IPS DF 6.9 (cell line): ENCODE measurements around the gene OTOA.
"Not testable (repeated sequence)": the region's sequence is repeated elsewhere in the genome, so short reads cannot be mapped to it uniquely, and the experiment has no call there.

Source experiments
- DNase-seq: peaks from one replicate; pipeline ENCODE4 v3.0.0-alpha.2; 2013; ENCODE audit warnings: low read depth, low spot score
- H3K27ac ChIP-seq: one replicate; pipeline ENCODE4 v1.5.1; 2013; ENCODE audit warnings: low read length, control low read depth
- H3K27me3 ChIP-seq: 2 replicates; pipeline ENCODE4 v1.6.1; 2013; ENCODE audit warnings: mild to moderate bottlenecking, low read length; ENCODE audit not compliant: control insufficient read depth, insufficient read depth
- H3K36me3 ChIP-seq: 2 replicates; pipeline ENCODE4 v1.6.1; 2013; ENCODE audit warnings: low read length; ENCODE audit not compliant: control insufficient read depth, insufficient read depth
- H3K4me1 ChIP-seq: 2 replicates; pipeline ENCODE4 v1.6.1; 2013; ENCODE audit warnings: low read length; ENCODE audit not compliant: control insufficient read depth, insufficient read depth
- H3K4me3 ChIP-seq: 2 replicates; pipeline ENCODE4 v1.5.1; 2013; ENCODE audit warnings: mild to moderate bottlenecking, low read length
- H3K9me3 ChIP-seq: 2 replicates; pipeline ENCODE4 v1.6.1; 2013; ENCODE audit warnings: low read length, inconsistent platforms; ENCODE audit not compliant: control insufficient read depth, insufficient read depth
- WGBS: extraction: QIAGEN DNeasy Blood & Tissue Kit; methylation state at CpG from one replicate; pipeline ENCODE4 v1.1.7; 2013; ENCODE audit warnings: mixed read lengths, missing lambda C conversion rate; ENCODE audit not compliant: insufficient read length, insufficient coverage; 5-methylcytosine and 5-hydroxymethylcytosine counted together

The OTOA gene

DNA sequence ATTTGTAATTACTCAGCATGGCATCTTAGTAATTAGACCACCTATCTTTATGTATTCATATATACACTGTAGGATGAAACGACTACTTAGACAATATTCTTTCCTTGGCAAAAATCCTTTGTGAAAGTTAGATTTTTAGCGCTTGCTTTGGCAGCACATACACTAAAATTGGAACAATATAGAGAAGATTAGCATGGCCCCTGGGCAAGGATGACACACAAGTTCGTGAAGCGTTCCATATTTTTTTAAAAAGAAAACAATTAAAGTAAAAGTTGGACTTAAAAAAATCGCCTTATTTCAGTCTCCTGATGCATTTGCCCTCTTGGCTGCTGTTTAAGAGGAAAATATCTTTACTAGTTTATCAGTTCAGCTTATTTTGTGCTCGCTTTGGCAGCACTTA lies 21.9 kb upstream of the OTOA start:
- Histone ChIP-seq H3K27ac (no peak overlapping the region), H3K27me3 (no peaks in the 10 kb centered on the region), H3K36me3 (no peaks in the 10 kb centered on the region), H3K4me3 (no peak overlapping the region), H3K4me1 (no peaks in the 10 kb centered on the region), H3K9me3 (no peaks in the 10 kb centered on the region)
- no peak for DNase-seq
- WGBS: no CpG with 5 or more reads among the region's 6 CpGs

DNA sequence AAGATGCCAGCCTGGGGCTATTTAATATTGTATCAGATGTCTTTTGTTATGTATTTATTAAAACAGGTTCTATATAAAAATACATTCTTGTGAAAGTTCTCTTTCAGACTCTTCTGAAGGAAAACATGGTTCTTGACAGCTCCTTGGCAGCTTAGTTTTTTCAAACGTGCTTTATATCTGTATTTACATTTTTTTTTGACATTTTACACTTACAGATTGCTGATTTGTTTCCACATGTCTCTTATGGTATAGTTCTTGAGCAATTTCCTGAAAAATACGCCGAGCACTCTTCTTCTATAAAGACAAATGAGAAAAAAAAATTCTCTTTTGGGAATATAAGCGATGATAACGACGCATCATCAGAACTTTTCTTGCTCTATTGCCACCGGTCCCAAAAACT lies 20.9 kb upstream of the OTOA start:
- Histone ChIP-seq H3K27ac (no peak overlapping the region), H3K27me3 (no peaks in the 10 kb centered on the region), H3K9me3 (no peaks in the 10 kb centered on the region), H3K36me3 (no peaks in the 10 kb centered on the region), H3K4me3 (no peak overlapping the region), H3K4me1 (no peaks in the 10 kb centered on the region)
- DNase-seq: no peak
- WGBS: 100% methylated on average over 1 of the region's 7 CpGs

DNA sequence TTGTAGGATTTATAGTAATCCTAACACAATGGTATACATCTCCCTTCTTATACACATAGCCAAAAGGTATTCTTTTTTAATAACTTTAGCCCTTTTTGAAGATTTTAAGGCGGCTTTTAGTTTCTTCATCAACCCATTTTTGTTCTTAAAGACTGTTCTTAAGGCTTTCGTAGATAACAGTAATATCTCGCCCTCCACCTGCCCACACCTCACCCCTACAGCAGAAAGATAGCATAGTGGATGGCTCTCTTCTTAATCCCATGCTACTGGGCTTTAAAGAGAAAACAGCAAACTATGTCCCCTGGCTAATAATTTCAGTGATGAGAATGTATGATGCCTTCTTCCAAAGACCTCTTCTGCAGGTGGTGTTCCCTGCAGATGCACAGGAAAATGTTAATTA lies 20.0 kb upstream of the OTOA start:
- Histone ChIP-seq H3K36me3 (no peaks in the 10 kb centered on the region), H3K27me3 (no peaks in the 10 kb centered on the region), H3K9me3 (no peaks in the 10 kb centered on the region), H3K4me1 (no peaks in the 10 kb centered on the region), H3K4me3 (no peak overlapping the region), H3K27ac (no peak overlapping the region)
- DNase-seq: no peak
- no CpG with 5 or more reads among the region's 3 CpGs for WGBS

- WGBS: no CpG with 5 or more reads among the region's 4 CpGs
- no peak overlapping the region for H3K27ac ChIP-seq
- DNase-seq: no peak
- H3K4me1 ChIP-seq: no peaks in the 10 kb centered on the region
- no peaks in the 10 kb centered on the region for H3K9me3 ChIP-seq
- H3K4me3 ChIP-seq: no peak overlapping the region
- no peaks in the 10 kb centered on the region for H3K36me3 ChIP-seq
- no peaks in the 10 kb centered on the region for H3K27me3 ChIP-seq
Observed at GRCh38 chr16:21644674-21645073, 19.1 kb upstream of the OTOA start.

- WGBS: no CpG with 5 or more reads among the region's 9 CpGs
- Histone ChIP-seq H3K4me1 (no peaks in the 10 kb centered on the region), H3K4me3 (no peak overlapping the region), H3K27me3 (no peaks in the 10 kb centered on the region), H3K36me3 (no peaks in the 10 kb centered on the region), H3K27ac (no peak overlapping the region), H3K9me3 (no peaks in the 10 kb centered on the region)
- DNase-seq: no peak
Observed at GRCh38 chr16:21645261-21645721, 18.5 kb upstream of the OTOA start.

GRCh38 chr16:21646091-21646490 lies 17.7 kb upstream of the OTOA start:
- DNase-seq: no peak
- no peak overlapping the region for H3K4me3 ChIP-seq
- H3K27me3 ChIP-seq: no peaks in the 10 kb centered on the region
- WGBS: no CpG with 5 or more reads among the region's 5 CpGs
- no peaks in the 10 kb centered on the region for H3K9me3 ChIP-seq
- no peak overlapping the region for H3K27ac ChIP-seq
- no peaks in the 10 kb centered on the region for H3K4me1 ChIP-seq
- no peaks in the 10 kb centered on the region for H3K36me3 ChIP-seq

DNA sequence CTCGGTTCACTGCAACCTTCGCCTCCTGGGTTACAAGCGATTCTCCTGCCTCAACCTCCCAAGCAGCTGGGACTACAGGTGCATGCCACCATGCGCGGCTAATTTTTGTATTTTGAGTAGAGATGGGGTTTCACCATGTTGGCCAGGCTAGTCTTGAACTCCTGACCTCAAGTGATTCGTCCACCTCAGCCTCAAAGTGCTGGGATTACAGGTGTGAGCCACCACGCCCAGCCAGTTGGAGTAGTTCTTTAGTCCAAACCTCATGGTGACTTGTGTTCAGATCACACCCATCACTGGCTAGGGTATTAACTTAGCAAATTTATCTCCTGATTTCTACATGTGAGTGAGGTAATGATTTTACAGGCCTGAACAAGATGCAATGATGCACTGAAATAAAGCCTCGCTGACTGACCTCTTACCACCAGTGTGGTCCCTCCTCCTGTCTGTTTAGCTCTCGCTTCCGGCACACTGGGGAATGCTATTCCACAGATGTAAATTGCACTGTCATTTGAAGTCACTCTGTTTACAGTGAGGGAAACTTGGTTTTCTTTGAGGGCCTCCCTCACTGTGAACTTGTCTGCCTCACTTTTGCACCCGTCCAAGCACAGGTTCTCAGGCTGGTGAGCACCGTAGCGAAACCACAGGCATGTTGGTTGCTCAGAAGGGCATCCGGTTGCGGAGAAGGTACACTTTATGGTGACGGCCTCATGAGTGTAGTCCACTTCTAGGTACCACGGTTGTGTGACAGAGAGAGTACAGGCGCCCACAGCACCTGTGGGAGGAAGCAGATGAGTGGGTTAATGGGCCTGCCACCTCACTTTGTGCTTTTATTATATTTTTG lies 16.8 kb upstream of the OTOA start:
- no peaks in the 10 kb centered on the region for H3K9me3 ChIP-seq
- H3K36me3 ChIP-seq: no peaks in the 10 kb centered on the region
- no peaks in the 10 kb centered on the region for H3K27me3 ChIP-seq
- no peaks in the 10 kb centered on the region for H3K4me1 ChIP-seq
- no CpG with 5 or more reads among the region's 18 CpGs for WGBS
- no peak overlapping the region for H3K4me3 ChIP-seq
- no peak overlapping the region for H3K27ac ChIP-seq
- DNase-seq: no peak

- no peak for DNase-seq
- WGBS: no CpG with 5 or more reads among the region's 9 CpGs
Observed at GRCh38 chr16:21647562-21648164, 16.1 kb upstream of the OTOA start.

GRCh38 chr16:21649826-21650406 lies 13.9 kb upstream of the OTOA start:
- not testable (repeated sequence) for H3K27ac ChIP-seq, H3K27me3 ChIP-seq, H3K4me1 ChIP-seq, DNase-seq, H3K36me3 ChIP-seq, H3K9me3 ChIP-seq, H3K4me3 ChIP-seq
- no CpG with 5 or more reads among the region's 12 CpGs for WGBS

More at GRCh38 chr16:21647562-21648164, 16.1 kb upstream of the OTOA start:
- Histone ChIP-seq H3K27ac (no peak overlapping the region), H3K36me3 (no peaks in the 10 kb centered on the region), H3K4me1 (no peaks in the 10 kb centered on the region), H3K9me3 (no peaks in the 10 kb centered on the region), H3K27me3 (no peaks in the 10 kb centered on the region), H3K4me3 (no peak overlapping the region)

DNA sequence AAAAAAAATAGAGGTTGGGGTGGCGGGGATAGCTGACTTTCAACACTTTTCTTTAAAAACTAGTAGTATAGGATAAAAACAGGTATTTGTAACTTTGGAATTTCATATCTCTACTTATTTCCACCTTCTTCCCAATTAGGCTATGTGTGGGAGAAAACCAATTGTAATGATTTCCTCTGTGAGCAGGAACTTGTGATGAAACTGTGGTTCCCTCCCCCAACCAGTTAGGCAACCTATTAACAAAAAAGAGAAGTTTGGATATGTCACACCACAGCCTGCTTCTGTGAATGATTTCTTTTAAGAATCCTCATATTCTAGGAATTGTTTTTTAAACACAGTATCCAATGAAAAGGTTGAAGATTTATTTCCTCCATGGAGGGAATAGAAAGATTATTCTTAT lies 13.2 kb upstream of the OTOA start:
- WGBS: no CpG with 5 or more reads among the region's 1 CpG
- Histone ChIP-seq H3K27me3 (no peaks in the 10 kb centered on the region), H3K4me3 (no peak overlapping the region), H3K9me3 (no peaks in the 10 kb centered on the region), H3K4me1 (no peaks in the 10 kb centered on the region), H3K36me3 (0 out of 2 replicates have a peak, but pooled peaks cover 3% of the 10 kb centered on the region), H3K27ac (no peak overlapping the region)
- DNase-seq: no peak
